GM19324 (cell line): ENCODE data around the gene PCBP4.

Experiments used
- ATAC-seq: cut with Tn5 transposase; IDR thresholded peaks from one replicate; pipeline ENCODE4 v1.9.1; 2021; ENCODE audit warnings: mild to moderate bottlenecking, moderate library complexity; ENCODE audit not compliant: unreplicated experiment, low FRiP score

PCBP4 gene

GRCh38 chr3:51974963-51975851 lies 8.0 kb upstream of the PCBP4 start, which contains the start of gene ABHD14A:
Gene ABHD14A (plus strand): TSS chr3:51975064. CDS start chr3:51975136, 72 bp downstream.
- peak; percentile 67 for ATAC-seq

DNA sequence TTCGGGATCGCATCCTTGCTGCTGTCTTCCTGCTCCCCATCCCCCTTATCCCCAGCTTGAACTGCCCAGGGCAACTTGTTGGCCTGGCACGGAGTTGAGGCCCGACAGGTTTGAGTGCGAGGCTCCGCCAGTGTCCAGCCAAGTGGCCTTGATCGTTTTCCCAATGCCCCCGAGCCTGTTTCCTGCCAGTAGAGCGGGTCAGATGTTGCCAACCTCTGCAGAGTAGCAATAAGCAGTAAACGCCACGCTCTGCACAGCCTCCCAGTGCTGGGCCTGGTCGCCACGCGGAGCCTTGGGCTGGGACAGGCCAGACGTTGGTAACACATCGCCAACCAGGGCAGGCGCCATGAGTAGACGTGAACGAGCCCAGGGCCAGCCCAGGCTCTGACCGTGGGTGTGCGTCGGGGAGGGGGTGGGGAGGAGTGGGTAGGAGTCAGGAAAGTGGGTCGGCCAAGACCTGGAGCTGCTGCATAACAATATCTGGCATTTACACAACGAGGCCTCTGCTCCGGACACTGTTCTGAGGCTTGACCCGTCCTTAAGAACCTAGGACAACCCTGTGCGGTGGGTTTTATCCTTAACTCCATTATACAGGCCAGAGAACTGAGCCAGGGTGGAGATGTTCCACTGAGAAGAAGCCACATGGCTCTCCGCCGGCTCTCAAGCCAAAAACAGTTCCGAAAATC lies 7.2 kb upstream of the PCBP4 start:
- no peak for ATAC-seq

- no peak for ATAC-seq
Observed at GRCh38 chr3:51971350-51971749, 4.1 kb upstream of the PCBP4 start.

GRCh38 chr3:51970606-51971300 lies 3.5 kb upstream of the PCBP4 start:
- ATAC-seq: no peak

DNA sequence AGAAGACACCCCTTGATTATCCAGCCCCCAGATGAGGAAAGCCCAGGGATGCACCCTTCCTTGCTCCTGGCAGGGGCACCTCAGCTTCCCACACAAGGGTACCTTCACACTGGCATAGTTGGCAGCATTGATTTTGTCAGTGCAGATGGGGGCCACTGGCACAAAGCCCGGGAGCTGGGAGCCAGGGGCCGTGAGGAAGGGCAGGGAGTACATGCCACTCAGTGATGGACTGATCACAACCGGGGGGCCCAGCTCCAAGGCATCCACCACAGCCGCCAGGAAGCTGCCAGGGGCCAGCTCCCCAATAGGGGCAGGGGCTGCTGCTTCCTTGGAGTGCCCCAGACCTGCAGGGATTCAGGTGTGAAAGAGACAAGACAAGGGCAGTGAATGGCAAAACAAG lies 2.6 kb upstream of the PCBP4 start:
- no peak for ATAC-seq

DNA sequence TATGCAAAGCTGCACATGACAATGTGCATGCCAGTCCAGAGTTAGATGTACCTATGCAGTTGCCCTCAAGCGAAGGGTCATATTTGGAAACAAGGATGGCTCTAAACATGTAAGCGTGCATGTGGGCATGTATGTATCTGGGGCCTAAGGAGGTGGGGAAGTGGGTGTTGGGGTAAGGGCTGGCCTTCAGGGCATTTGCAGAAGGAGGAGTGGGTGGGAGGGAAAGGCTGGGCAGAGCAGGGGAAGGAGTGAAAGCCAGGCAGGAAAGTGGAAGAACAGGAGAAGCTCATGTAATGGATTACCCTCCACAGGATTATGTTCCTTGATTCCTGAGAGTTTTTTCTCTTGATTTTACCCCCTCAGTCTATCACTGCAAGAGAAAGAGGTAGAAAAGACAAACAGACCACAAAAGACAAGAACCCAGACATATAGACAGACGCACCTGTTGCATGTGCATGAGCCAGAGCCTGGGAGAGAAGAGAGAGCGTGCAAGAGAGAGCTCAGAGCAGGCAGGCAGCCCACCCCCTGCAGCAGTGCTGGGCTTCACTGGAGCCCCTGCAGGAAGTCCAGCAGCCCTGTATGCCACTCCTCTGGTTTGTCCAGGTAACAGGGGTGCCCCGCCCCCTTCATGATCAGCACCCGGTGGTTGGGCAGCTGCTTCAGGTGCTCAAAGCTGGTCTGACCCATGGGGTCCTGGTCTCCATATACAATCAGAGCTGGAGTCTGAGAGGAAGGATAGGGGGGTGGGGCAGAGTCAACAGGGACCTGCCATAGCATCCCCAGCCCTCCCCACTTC lies 1.8 kb upstream of the PCBP4 start:
- no peak for ATAC-seq

- ATAC-seq: no peak
Observed at GRCh38 chr3:51968170-51968775, 1.0 kb upstream of the PCBP4 start.

GRCh38 chr3:51966922-51967383 lies 301 bp downstream of the PCBP4 start:
- no peak for ATAC-seq

DNA sequence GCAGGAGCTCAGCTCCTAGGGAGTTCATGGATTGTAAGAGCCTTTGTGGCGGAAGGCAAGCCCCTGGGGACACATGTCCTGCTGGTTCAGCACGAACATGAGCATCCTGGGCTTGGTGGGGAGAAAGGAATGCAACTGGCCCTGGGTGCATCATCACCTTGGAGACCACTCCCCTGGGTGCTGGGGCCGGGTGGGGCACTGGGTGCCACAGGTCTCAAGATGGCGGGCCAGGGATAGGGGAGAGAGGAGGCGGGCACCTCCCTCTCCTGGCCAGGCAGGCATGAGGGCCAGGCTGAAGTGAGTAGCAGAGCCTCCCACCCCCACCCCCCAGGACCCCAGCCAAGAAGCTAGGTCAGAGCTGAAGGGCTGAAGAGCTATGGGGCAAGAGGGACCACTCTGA lies 768 bp downstream of the PCBP4 start:
- no peak for ATAC-seq

- no peak for ATAC-seq
Observed at GRCh38 chr3:51966016-51966415, 1.2 kb downstream of the PCBP4 start.

- no peak for ATAC-seq
Observed at GRCh38 chr3:51964521-51964920, 2.7 kb downstream of the PCBP4 start.

DNA sequence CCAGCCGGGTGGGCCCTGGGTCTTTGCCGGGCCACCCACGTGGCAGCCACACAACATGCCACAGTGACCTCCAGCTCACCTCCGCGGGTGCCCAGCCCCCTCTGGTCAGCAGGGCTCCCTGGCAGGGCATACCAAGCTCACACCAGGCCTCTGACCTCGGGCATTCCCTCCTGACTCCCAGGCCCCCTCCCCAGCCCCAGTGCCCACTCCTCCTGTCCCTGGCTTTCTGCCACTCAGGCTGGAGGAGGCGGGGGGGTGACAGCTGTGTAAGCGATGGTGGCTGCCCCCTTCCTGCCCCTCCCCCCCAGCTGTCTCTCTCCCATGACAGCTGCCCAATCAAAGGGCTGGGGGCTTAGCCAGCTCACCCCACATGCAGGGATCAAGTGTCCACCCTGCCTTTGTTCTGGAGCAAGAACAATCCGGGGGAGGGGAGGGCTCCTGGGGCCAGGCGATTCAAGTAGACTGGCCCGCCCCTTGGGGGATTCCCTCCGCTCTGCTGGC lies 3.3 kb downstream of the PCBP4 start:
- no peak for ATAC-seq

DNA sequence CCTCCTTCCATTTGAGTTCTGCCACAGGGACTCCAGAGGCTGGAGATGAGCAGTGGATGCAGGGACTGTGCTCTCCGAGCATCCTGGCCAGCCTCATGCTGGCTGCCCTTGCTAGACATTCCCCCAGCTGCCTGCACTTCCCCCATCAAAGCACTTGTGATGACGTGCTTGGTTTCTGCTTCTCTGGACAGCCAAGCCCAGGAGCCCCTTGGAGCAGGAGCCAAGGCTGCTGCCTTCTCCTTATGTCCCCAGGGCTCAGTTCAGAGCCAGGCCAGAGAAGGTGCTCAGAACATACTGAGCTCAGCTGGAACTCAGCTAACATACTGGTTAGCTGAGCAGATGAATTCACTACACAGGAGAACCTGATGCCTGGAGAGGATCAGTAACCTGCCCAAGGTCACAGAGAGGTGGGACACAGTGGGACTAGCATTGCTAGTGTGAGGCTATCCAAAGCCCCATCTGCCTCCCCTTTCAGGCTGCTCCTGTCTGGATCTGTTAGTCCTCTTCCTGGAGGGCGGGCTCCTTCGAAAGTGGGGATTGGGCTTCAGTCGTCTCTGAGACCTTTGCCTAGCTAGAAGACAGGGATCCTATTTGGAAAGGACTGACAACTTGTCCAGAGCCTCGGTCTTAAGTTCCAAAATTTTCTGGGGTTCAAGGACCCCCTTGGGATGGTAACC lies 4.3 kb downstream of the PCBP4 start:
- ATAC-seq: no peak

DNA sequence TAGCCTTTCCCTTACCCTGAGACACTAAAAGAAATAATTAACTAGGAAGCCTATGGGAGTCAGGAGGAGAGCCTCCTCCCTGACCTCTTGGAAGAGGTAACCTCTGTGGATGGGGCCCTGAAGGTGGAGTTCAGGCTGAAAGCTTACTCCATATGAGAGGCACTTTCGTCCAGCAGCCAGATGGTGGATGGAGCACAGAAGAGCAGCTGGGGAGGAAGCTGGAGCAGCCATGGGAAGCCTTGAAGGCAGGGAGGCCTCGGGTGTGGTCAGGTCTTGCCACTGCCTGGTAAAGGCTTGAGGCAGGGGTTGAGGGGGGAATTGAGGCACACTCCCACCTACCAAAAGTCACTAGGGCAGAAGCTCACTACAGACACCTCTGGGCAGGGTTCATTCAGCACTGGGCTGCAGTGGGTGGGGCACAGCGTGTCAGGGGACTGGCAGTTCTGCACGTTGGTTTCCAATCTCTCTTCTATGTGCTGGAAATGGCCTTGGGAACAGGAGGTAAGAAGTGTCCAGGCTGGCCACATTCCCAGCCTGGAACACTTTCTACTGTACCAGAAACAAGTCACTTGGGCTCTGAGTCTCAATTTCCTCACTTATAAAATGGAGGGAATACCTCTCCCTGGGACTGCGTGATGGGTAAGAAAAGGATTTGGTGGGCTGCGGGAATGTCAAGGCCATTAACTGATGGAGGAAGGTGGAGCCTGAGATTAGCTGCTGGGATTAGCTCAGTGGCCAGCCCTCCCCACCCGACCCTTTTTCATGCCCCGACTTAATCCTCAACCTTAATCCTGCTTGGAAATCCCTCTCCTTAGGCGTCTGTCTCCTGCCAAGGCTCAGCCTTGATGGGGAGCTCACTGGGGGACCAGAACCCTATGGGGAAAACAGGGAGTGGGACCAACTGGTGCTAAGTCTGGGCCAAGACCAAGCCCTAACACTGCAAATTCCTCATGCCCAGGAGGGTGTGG lies 5.4 kb downstream of the PCBP4 start:
- ATAC-seq: no peak

- ATAC-seq: no peak
Observed at GRCh38 chr3:51961011-51961410, 6.2 kb downstream of the PCBP4 start.

DNA sequence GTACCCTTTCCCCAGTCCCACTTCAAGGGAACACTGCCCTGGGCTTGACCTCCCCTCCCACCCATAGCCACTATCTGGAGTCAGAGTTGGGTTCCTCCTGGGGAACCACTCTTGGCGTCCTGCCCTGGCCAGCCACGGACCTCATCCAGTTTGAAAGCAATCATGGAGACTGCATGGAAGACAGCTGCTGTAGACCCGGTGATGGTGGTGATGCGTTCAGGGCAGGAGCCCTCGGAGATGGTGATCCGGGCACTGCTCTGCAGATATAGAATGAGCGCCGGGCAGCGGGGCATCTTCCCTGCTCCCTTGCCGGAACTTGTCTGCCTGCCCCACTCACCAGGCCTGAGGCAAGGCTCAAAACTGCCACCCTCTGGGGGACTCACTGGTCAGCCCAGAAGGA lies 6.9 kb downstream of the PCBP4 start:
- ATAC-seq: no peak

- no peak for ATAC-seq
Observed at GRCh38 chr3:51959651-51960050, 7.6 kb downstream of the PCBP4 start.
